ENCODE measurements around the gene RPL35A. TPM values are rescaled to one million over a fixed set of nuclear protein-coding genes. Genes with fewer than 3 reads are reported as not detected.

Gene RPL35A
- total RNA-seq, 4 donors from 2014 or later = 287 to 381 (median 347) TPM

- Histone ChIP-seq H3K27me3 (no peaks in the 10 kb centered on the region), H3K9me3 (no peaks in the 10 kb centered on the region), H3K4me3 (no peak overlapping the region), H3K36me3 (peaks cover 0 to 10% (median 0%) of the 10 kb centered on the region in 4 donors), H3K4me1 (no peaks in the 10 kb centered on the region), H3K27ac (no peak overlapping the region)
- 84 to 88% methylated on average over 4 of the region's 4 CpGs for WGBS, 2 donors (ENCODE audit: low coverage in 1 of 2)
- TF ChIP-seq EP300 (IDR thresholded peaks at IDR 0.05; ENCODE audit: low read depth) = no peak
- no peak for TF ChIP-seq POLR2AphosphoS5 (IDR thresholded peaks at IDR 0.05)
- no peak for TF ChIP-seq CTCF (IDR thresholded peaks at IDR 0.05)
- TF ChIP-seq POLR2A (IDR thresholded peaks at IDR 0.05) = no peak
- in situ Hi-C loops (cut with MboI; ENCODE audit: low pct_ligation_motif_present in 1 of 4, low pct_unique_long_range_greater_than_20kb in 1 of 4, low sequenced_read_pairs in 3 of 4) (no loop called here), intact Hi-C loops (cut with DNase I; ENCODE audit: low total_unique reads) (no loop called here)
- DNase-seq = no peak
Observed at GRCh38 chr3:197989651-197990050, 39.7 kb downstream of the RPL35A start.

DNA sequence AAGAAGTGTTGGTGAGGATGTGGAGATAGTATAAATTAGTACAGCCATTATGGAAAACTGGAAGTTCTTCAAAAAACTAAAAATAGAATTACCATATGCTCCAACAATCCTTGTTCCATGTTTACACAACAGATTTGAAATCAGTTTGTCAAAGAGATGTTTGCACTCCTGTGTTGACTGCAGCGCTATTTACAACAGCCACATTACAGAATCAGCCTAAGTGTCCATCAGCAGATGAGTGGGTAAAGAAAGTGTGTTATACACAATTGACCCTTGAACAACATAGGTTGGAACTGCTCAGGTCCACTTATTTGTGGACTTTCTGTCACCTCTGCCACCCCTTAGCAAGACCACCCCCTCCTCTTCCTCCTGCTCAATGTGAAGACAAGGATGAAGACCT lies 44.7 kb downstream of the RPL35A start:
- in situ Hi-C loops (cut with MboI; ENCODE audit: low pct_ligation_motif_present in 1 of 4, low pct_unique_long_range_greater_than_20kb in 1 of 4, low sequenced_read_pairs in 3 of 4) (no loop called here), intact Hi-C loops (cut with DNase I; ENCODE audit: low total_unique reads) (no loop called here)
- 95 to 100% methylated on average over 1 of the region's 1 CpG for WGBS, 2 donors (ENCODE audit: low coverage in 1 of 2)
- Histone ChIP-seq H3K9me3 (no peaks in the 10 kb centered on the region), H3K4me3 (no peak overlapping the region), H3K4me1 (no peaks in the 10 kb centered on the region), H3K27ac (no peak overlapping the region), H3K36me3 (peaks cover 0 to 10% (median 0%) of the 10 kb centered on the region in 4 donors), H3K27me3 (no peaks in the 10 kb centered on the region)
- DNase-seq = no peak
- TF ChIP-seq EP300 (IDR thresholded peaks at IDR 0.05; ENCODE audit: low read depth) (no peak), POLR2A (IDR thresholded peaks at IDR 0.05) (no peak), POLR2AphosphoS5 (IDR thresholded peaks at IDR 0.05) (no peak), CTCF (IDR thresholded peaks at IDR 0.05) (no peak)

DNA sequence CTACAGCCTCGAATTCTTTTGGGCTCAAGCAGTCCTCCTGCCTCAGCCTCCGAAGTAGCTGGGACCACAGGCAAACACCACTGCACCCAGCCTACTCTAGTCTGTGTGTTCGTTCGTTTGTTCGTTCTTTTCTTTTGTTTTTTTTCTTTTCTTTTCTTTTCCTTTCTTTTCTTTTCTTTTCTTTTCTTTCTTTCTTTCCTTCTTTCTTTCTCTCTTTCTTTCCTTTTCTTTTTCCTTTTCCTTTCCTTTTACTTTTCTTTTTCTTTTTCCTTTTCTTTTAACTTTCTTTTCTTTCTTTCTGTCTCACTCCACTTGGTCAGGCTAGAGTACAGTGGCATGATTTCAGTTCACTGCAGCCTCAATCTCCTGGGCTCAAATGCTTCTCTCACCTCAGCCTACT lies 46.9 kb downstream of the RPL35A start:
- no peaks in the 10 kb centered on the region for H3K9me3 ChIP-seq
- H3K36me3 ChIP-seq = no peaks in the 10 kb centered on the region
- TF ChIP-seq POLR2AphosphoS5 (IDR thresholded peaks at IDR 0.05) = no peak
- no peak for TF ChIP-seq CTCF (IDR thresholded peaks at IDR 0.05)
- TF ChIP-seq EP300 (IDR thresholded peaks at IDR 0.05; ENCODE audit: low read depth) = no peak
- TF ChIP-seq POLR2A (IDR thresholded peaks at IDR 0.05) = no peak
- H3K27me3 ChIP-seq = no peaks in the 10 kb centered on the region
- in situ Hi-C loops (cut with MboI; ENCODE audit: low pct_ligation_motif_present in 1 of 4, low pct_unique_long_range_greater_than_20kb in 1 of 4, low sequenced_read_pairs in 3 of 4) (no loop called here), intact Hi-C loops (cut with DNase I; ENCODE audit: low total_unique reads) (no loop called here)
- no peaks in the 10 kb centered on the region for H3K4me1 ChIP-seq
- H3K4me3 ChIP-seq = no peak overlapping the region
- no peak for DNase-seq
- H3K27ac ChIP-seq = no peak overlapping the region
- 91 to 94% methylated on average over 3 to 5 of the region's 5 CpGs for WGBS, 2 donors (ENCODE audit: low coverage in 1 of 2)

GRCh38 chr3:197997936-197998335 lies 47.9 kb downstream of the RPL35A start:
- in situ Hi-C loops (cut with MboI; ENCODE audit: low pct_ligation_motif_present in 1 of 4, low pct_unique_long_range_greater_than_20kb in 1 of 4, low sequenced_read_pairs in 3 of 4) = no loop called here
- Histone ChIP-seq H3K4me3 (no peak overlapping the region), H3K36me3 (no peaks in the 10 kb centered on the region), H3K27me3 (no peaks in the 10 kb centered on the region), H3K27ac (no peak overlapping the region), H3K4me1 (no peaks in the 10 kb centered on the region), H3K9me3 (no peaks in the 10 kb centered on the region)
- no peak for TF ChIP-seq CTCF (IDR thresholded peaks at IDR 0.05)
- TF ChIP-seq POLR2AphosphoS5 (IDR thresholded peaks at IDR 0.05) = no peak
- TF ChIP-seq POLR2A (IDR thresholded peaks at IDR 0.05) = no peak
- no peak for TF ChIP-seq EP300 (IDR thresholded peaks at IDR 0.05; ENCODE audit: low read depth)
- intact Hi-C loops (cut with DNase I; ENCODE audit: low total_unique reads) = no loop called here
- 96 to 100% methylated on average over 3 of the region's 3 CpGs for WGBS, 2 donors (ENCODE audit: low coverage in 1 of 2)
- no peak for DNase-seq

Small RNAs within 50 kb of the gene (small RNA-seq; reads per million reads assigned to genes)
- gene RNU6-621P = 0 reads per million in 4 donors

Other genes starting within 250 kb of the RPL35A start
- gene RUBCN, start 213.3 kb upstream of the RPL35A start, total RNA-seq = 10 to 100 TPM; 32.2 to 64.7 (median 54.8) TPM
- gene FYTTD1, start 200.3 kb upstream of the RPL35A start, total RNA-seq = 10 to 100 TPM; 18.3 to 94.6 (median 33.6) TPM
- 100 to 1,000 TPM in 1 of 4 donors, 10 to 100 TPM in 3; 36.0 to 122 (median 51.2) TPM for gene LRCH3, start 158.9 kb upstream of the RPL35A start, total RNA-seq
- gene LMLN, start 10.0 kb downstream of the RPL35A start, total RNA-seq = 10 to 100 TPM in 1 of 4 donors, 1 to 10 TPM in 2, under 1 TPM in 1; 1.00 to 11.2 (median 6.4) TPM